ENCODE results near the gene TCOF1. TPM values are rescaled to one million over a fixed set of nuclear protein-coding genes. Genes with fewer than 3 reads are reported as not detected.

The TCOF1 gene
- total RNA-seq, 2 experiments from 2014 or later: 61.3 to 108 TPM

DNA sequence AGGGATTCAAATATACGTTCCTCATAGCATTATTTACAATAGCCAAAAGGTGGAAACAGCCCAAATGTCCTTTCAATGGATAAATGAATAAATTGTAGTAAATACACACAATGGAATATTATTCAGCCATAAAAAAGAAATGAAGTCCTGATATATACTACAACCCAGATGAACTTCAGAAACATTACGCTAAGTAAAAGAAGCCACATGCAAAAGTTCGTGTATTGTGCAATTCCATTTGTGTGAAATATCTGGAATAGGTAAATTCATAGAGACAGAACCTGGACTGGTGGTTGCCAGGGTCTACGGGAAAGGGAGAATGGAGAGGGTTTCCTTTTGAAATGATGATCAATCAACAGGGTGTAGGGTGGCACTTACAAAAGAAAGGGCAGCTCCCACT lies 42.3 kb upstream of the TCOF1 start:
- H3K9me2 ChIP-seq (ENCODE audit: insufficient read depth, low read length): no peaks in the 10 kb centered on the region
- ChIA-PET POLR2A (no interaction called here), CTCF (ENCODE audit: unreplicated experiment) (no interaction called here)
- H3K27ac ChIP-seq (ENCODE audit: low read depth, low read length, poor library complexity, severe bottlenecking): no peak overlapping the region
- no peak overlapping the region for H2AFZ ChIP-seq (ENCODE audit: low read length)
- no peak overlapping the region for H3K4me2 ChIP-seq (ENCODE audit: low read length)
- no peak for DNase-seq (ENCODE audit: low spot score)
- intact Hi-C loops (cut with micrococcal nuclease; ENCODE audit: unreplicated experiment): no loop called here
- H3K36me3 ChIP-seq (ENCODE audit: insufficient read depth, low read length): no peaks in the 10 kb centered on the region
- H4K20me1 ChIP-seq (ENCODE audit: insufficient read depth, low read length): no peaks in the 10 kb centered on the region
- no peaks in the 10 kb centered on the region for H3K4me1 ChIP-seq (ENCODE audit: insufficient read depth, low read length, poor library complexity, severe bottlenecking)
- TF ChIP-seq, protein P1, sequence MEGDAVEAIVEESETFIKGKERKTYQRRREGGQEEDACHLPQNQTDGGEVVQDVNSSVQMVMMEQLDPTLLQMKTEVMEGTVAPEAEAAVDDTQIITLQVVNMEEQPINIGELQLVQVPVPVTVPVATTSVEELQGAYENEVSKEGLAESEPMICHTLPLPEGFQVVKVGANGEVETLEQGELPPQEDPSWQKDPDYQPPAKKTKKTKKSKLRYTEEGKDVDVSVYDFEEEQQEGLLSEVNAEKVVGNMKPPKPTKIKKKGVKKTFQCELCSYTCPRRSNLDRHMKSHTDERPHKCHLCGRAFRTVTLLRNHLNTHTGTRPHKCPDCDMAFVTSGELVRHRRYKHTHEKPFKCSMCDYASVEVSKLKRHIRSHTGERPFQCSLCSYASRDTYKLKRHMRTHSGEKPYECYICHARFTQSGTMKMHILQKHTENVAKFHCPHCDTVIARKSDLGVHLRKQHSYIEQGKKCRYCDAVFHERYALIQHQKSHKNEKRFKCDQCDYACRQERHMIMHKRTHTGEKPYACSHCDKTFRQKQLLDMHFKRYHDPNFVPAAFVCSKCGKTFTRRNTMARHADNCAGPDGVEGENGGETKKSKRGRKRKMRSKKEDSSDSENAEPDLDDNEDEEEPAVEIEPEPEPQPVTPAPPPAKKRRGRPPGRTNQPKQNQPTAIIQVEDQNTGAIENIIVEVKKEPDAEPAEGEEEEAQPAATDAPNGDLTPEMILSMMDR (conservative IDR thresholded peaks at IDR 0.05; ENCODE audit: low read length): no peak
- no peak for TF ChIP-seq EZH2phosphoT487 (IDR thresholded peaks at IDR 0.05; ENCODE audit: borderline replicate concordance, low read depth, low read length)
- BruUV-seq (replicated peaks): no TSS peak
- H3K9me3 ChIP-seq (ENCODE audit: low read length): no peaks in the 10 kb centered on the region
- H3K4me3 ChIP-seq (ENCODE audit: low read depth, low read length, poor library complexity, severe bottlenecking): no peak overlapping the region
- H3K79me2 ChIP-seq (ENCODE audit: insufficient read depth, low read depth, low read length): no peaks in the 10 kb centered on the region

- Histone ChIP-seq H3K4me3 (ENCODE audit: low read depth, low read length, poor library complexity, severe bottlenecking) (no peak overlapping the region), H3K9me2 (ENCODE audit: insufficient read depth, low read length) (no peaks in the 10 kb centered on the region), H4K20me1 (ENCODE audit: insufficient read depth, low read length) (no peaks in the 10 kb centered on the region), H3K36me3 (ENCODE audit: insufficient read depth, low read length) (no peaks in the 10 kb centered on the region), H3K4me2 (ENCODE audit: low read length) (no peak overlapping the region), H3K27ac (ENCODE audit: low read depth, low read length, poor library complexity, severe bottlenecking) (no peak overlapping the region), H3K79me2 (ENCODE audit: insufficient read depth, low read depth, low read length) (no peaks in the 10 kb centered on the region), H3K4me1 (ENCODE audit: insufficient read depth, low read length, poor library complexity, severe bottlenecking) (no peaks in the 10 kb centered on the region), H2AFZ (ENCODE audit: low read length) (no peak overlapping the region), H3K9me3 (ENCODE audit: low read length) (no peaks in the 10 kb centered on the region)
- no TSS peak for BruUV-seq (replicated peaks)
- ChIA-PET CTCF (ENCODE audit: unreplicated experiment) (no interaction called here), POLR2A (no interaction called here)
- intact Hi-C loops (cut with micrococcal nuclease; ENCODE audit: unreplicated experiment): no loop called here
- TF ChIP-seq, protein P1 (conservative IDR thresholded peaks at IDR 0.05; ENCODE audit: low read length): no peak
- TF ChIP-seq EZH2phosphoT487 (IDR thresholded peaks at IDR 0.05; ENCODE audit: borderline replicate concordance, low read depth, low read length): no peak
- DNase-seq (ENCODE audit: low spot score): no peak
Observed at GRCh38 chr5:150316320-150316719, 41.2 kb upstream of the TCOF1 start.

DNA sequence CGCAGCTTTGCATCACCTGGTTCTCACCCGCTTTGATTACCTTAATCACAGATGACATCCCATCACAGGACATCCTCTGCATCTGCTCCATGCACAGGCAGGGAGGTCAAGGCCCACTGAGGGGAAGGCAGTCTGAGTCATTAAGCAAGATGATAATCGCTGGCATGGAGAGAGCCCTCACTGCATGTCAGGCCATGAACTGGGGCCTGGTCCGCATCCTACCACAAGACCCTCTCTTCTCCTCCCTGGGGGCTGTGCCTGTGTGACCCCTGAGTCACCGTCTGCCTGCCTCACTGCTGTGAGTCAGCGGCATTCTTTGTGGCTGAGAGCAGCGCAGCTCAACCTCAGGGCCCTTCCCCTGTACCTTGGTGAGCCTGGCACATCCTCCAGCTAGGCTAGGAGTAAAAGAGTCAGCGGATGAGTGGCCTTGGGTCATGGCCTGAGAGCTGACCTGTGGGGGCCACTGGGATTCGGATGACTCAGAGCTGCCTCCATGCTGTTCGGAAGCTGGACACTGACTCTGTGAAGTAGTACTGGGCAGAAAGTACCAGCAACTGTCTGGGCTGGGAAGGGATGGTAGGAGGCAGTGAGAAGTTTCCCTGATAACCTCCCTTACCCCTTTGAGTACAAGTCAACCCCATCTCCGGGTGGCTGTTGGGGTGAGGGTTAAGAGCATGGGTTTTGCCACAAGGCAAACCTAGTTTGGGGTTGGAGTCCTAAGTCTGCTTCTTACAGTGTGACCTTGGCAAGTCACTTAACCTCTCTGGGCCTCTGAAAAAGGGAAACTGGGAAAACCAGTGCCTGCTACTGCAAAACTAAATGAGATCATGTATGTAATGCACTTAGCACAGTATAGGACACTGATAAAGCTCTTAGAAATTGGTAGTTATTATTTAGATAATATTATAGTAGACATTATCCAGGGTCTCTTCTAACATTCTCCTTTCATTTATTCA lies 40.2 kb upstream of the TCOF1 start:
- no peak for DNase-seq (ENCODE audit: low spot score)
- Histone ChIP-seq H3K9me3 (ENCODE audit: low read length) (no peaks in the 10 kb centered on the region), H3K36me3 (ENCODE audit: insufficient read depth, low read length) (no peaks in the 10 kb centered on the region), H3K27ac (ENCODE audit: low read depth, low read length, poor library complexity, severe bottlenecking) (no peak overlapping the region), H3K4me1 (ENCODE audit: insufficient read depth, low read length, poor library complexity, severe bottlenecking) (no peaks in the 10 kb centered on the region), H3K4me3 (ENCODE audit: low read depth, low read length, poor library complexity, severe bottlenecking) (no peak overlapping the region), H3K79me2 (ENCODE audit: insufficient read depth, low read depth, low read length) (no peaks in the 10 kb centered on the region), H3K9me2 (ENCODE audit: insufficient read depth, low read length) (no peaks in the 10 kb centered on the region), H4K20me1 (ENCODE audit: insufficient read depth, low read length) (no peaks in the 10 kb centered on the region), H3K4me2 (ENCODE audit: low read length) (no peak overlapping the region), H2AFZ (ENCODE audit: low read length) (no peak overlapping the region)
- POLR2A ChIA-PET: no interaction called here
- no peak for TF ChIP-seq EZH2phosphoT487 (IDR thresholded peaks at IDR 0.05; ENCODE audit: borderline replicate concordance, low read depth, low read length)
- TF ChIP-seq, protein P1 (conservative IDR thresholded peaks at IDR 0.05; ENCODE audit: low read length): no peak
- intact Hi-C loops (cut with micrococcal nuclease; ENCODE audit: unreplicated experiment): no loop called here
- no TSS peak for BruUV-seq (replicated peaks)
- CTCF ChIA-PET (ENCODE audit: unreplicated experiment): no interaction called here
